ENCODE data around the gene PHF24.

PHF24 gene

DNA sequence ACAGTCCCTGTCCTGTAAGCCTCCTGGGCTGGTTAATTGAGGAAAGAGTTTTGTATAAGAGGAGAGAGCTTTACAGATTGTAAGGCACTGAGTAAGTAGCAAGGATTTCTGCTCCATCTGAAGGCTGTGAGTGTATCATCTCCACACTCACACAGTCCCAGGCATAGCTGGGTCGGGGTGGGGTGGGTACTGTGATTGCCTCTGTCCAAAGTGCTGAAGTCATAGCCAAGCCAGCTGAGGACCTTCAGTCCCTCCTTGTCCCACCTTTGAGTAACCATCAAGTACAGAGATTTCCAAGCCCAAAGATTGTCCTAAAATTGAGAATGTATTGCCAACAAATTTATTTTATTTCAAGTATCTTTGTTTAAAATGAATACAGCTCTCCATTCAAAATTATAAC, 26.0 kb downstream of the PHF24 start:
- no peak overlapping the region for H3K27ac ChIP-seq (ENCODE audit: low read length)
- H3K27me3 ChIP-seq (ENCODE audit: insufficient read depth, low read length): no peaks in the 10 kb centered on the region
- H3K9ac ChIP-seq (ENCODE audit: low read depth, low read length): no peak overlapping the region
- no peak overlapping the region for H3K4me3 ChIP-seq (ENCODE audit: low read length)
- H3K9me3 ChIP-seq (ENCODE audit: insufficient read depth, low read depth, low read length): no peaks in the 10 kb centered on the region
- no peaks in the 10 kb centered on the region for H3K4me1 ChIP-seq (ENCODE audit: insufficient read depth, low read length)
- no peaks in the 10 kb centered on the region for H3K36me3 ChIP-seq (ENCODE audit: insufficient read depth, low read depth, low read length)

DNA sequence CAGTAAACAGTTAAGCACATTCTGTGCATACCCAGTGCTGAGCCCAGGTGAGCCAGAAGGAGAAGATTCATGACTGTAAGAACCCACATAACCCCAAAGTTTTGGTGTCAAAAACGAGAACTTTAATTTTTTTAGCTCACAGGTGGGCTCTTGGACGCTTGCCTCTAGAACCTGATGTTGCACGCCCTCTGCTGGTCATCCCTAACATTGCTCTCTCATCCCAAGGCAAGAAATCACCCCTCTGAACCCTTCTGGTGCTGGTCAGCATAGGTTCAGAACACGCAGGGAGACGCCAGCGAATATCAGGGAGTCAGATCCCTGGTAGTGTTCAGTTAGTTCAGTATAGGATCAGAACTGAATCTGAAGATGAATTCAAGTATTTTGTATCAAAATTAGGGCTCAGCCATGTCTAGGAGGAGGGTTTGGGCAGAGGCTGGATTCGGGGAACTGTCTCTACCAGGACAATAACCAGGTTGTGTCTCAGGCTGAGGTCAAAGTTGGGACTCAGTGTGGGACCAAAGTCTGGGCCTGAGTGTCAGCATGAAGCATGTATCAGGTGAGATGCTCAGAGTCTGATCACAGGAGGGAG, 27.3 kb downstream of the PHF24 start:
- no peaks in the 10 kb centered on the region for H3K4me1 ChIP-seq (ENCODE audit: insufficient read depth, low read length)
- no peak overlapping the region for H3K4me3 ChIP-seq (ENCODE audit: low read length)
- no peaks in the 10 kb centered on the region for H3K36me3 ChIP-seq (ENCODE audit: insufficient read depth, low read depth, low read length)
- no peaks in the 10 kb centered on the region for H3K27me3 ChIP-seq (ENCODE audit: insufficient read depth, low read length)
- no peaks in the 10 kb centered on the region for H3K9me3 ChIP-seq (ENCODE audit: insufficient read depth, low read depth, low read length)
- H3K9ac ChIP-seq (ENCODE audit: low read depth, low read length): no peak overlapping the region
- H3K27ac ChIP-seq (ENCODE audit: low read length): no peak overlapping the region

DNA sequence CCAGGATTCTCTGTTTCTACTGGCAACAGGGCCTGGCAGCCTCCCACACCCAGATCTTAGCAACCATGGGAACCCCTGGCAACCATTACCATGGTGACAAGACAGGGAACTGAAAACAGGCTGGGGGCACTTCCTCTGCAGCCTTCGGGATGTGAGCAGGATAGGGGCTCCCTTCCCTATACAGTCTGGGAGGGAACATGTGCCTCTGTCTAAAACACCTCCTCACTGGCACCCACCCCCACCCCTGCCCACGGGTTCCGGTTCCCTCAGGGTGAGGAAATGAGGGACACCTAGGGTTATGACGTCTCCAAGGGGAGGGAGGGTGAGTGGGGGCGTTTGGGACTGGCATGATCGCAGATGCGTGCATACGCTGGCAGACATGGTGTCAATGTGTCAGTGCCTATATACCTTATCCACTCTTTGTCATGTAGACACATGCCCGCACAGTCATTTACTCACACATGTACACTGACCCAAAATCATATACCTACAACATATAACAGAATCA, 28.5 kb downstream of the PHF24 start:
- no peak overlapping the region for H3K4me3 ChIP-seq (ENCODE audit: low read length)
- H3K27ac ChIP-seq (ENCODE audit: low read length): no peak overlapping the region
- H3K9me3 ChIP-seq (ENCODE audit: insufficient read depth, low read depth, low read length): no peaks in the 10 kb centered on the region
- no peaks in the 10 kb centered on the region for H3K27me3 ChIP-seq (ENCODE audit: insufficient read depth, low read length)
- no peaks in the 10 kb centered on the region for H3K36me3 ChIP-seq (ENCODE audit: insufficient read depth, low read depth, low read length)
- H3K4me1 ChIP-seq (ENCODE audit: insufficient read depth, low read length): no peaks in the 10 kb centered on the region; the same call in 1 of the 2 replicates
- H3K9ac ChIP-seq (ENCODE audit: low read depth, low read length): no peak overlapping the region

DNA sequence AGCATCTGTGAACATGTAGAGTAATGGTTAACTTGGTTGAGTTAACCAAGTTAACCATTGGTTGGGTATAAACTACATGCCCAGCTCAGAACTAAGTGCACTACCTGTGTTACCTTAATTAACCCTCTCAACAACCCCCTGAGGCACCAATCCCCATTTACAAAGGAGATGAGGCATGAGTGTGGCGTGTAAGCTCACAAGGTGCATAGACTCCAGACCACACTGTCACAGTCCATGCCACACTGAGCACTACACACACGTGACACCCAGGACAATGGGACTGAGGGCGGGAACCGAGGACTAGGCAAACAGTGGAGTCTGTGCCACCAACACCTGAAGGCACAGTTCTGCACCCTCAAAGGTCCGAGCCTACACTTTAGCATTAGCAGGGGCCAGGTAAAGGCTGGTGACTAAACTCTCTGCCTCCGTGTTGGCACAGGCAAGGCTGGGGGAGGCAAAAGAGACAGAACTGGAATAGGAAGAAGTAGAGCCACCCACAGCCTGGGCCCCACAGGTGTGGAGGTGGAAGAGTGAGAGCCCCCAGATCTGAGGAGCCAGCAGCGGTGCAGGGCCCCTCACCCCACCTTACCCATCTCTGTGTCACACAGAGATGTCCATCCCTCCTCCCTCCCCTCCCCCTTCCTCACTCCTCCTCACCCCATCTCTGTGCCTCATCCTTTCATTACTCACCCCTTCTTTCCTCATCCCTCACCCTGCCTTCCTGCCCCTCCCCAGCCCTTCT, 29.2 kb downstream of the PHF24 start:
- Histone ChIP-seq H3K9me3 (ENCODE audit: insufficient read depth, low read depth, low read length) (no peaks in the 10 kb centered on the region), H3K27me3 (ENCODE audit: insufficient read depth, low read length) (no peaks in the 10 kb centered on the region), H3K9ac (ENCODE audit: low read depth, low read length) (no peak overlapping the region), H3K4me1 (ENCODE audit: insufficient read depth, low read length) (peaks cover 7% of the 10 kb centered on the region), H3K36me3 (ENCODE audit: insufficient read depth, low read depth, low read length) (no peaks in the 10 kb centered on the region), H3K27ac (ENCODE audit: low read length) (no peak overlapping the region), H3K4me3 (ENCODE audit: low read length) (no peak overlapping the region)

DNA sequence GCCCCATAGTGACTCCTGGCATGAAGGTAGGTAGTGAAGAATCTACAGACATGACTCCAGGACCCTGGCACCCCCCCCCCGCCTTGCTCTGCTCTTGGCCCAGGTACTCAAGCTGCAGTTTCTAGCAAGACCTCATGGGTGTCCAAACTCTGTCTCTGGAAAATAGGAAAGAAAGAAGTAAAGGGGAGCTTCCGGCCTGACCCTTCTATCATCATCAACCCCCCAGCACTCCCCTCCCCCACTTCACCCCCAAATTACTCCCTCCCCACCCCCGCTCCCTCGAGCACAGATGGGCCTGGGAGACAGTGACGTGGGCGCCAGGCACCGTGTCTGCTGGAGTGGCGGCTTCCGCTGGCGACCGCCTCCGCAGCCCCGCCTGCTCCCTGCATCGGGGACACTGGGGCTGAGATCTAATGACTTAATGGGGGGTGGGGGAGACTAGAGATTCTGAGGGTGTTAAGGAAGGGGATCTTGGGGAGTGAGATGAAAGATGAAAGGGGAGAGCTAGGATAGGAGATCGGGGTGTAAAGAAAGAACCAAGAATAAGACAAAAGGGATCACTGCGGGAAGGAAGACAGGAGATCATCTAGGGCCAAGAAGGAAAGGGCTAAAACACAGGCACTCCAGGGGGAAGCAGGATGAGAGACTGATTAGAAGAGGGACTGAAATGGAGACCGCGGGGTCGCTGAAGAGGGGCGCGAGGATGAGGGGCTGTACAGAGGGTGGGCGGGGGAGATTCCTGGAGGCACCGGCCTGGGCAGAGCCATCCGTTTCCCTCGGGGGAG, 30.3 kb downstream of the PHF24 start:
- H3K36me3 ChIP-seq (ENCODE audit: insufficient read depth, low read depth, low read length): peaks cover 10% of the 10 kb centered on the region; the same call in 1 of the 2 replicates
- peak overlapping the region; percentile 84; the same call in 1 of the 2 replicates for H3K9ac ChIP-seq (ENCODE audit: low read depth, low read length)
- H3K27ac ChIP-seq (ENCODE audit: low read length): peak overlapping the region; percentile 78
- peak overlapping the region; percentile 91 for H3K4me3 ChIP-seq (ENCODE audit: low read length)
- no peaks in the 10 kb centered on the region for H3K27me3 ChIP-seq (ENCODE audit: insufficient read depth, low read length)
- peaks cover 17% of the 10 kb centered on the region for H3K4me1 ChIP-seq (ENCODE audit: insufficient read depth, low read length)
- no peaks in the 10 kb centered on the region for H3K9me3 ChIP-seq (ENCODE audit: insufficient read depth, low read depth, low read length)

DNA sequence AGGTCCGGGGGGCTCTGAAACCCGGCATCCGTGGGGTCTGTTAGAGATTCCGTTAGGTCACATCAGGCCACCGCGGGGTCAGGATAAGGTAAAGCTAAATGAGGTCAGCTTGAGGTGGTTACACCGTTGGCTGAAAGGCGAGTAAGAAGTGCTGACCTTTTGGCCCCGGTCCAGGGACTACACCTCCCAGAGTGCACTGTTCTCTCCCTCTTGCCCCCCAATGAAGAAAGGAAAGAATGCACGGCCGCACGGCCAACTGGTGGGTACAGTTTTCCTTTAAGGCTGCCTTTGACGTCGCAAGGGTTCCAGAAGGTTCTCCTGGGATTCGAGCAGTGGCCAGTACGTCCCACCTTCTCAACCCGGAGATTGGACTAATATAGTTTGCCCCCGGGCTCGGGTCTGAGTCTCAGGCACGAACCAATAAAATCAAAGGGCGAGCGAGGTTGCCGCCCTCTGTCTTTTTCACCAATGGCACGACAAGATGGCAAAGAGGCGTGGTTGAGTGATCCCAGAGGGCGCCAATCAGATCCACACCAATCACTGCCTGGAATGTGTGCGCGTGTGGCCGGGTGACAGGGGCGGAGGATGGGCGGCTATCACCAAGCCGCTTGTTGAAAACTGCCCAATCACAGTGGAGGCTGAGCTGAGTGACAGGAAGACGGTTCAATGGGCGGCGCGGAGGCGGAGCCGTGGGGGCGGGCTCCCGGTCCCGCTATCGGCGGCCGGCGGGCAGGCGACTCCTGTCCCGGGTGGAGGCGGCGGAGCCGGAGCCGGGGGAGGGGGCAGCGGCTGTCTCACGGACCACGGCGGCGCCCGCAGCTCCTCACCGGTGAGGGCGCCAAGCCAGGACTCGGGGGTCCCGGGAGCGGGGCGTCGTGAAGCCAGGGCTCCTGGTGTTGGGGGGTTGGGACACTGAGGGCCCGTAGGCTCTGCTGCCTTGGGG, 31.2 kb downstream of the PHF24 start, which contains the start of gene DNAJB5:
Gene DNAJB5, plus strand, starts transcription at position 743 of the 943 bp plus-strand sequence. CDS start 886 bp downstream, outside the sequence.
- peaks cover 19% of the 10 kb centered on the region; the same call in 1 of the 2 replicates for H3K36me3 ChIP-seq (ENCODE audit: insufficient read depth, low read depth, low read length)
- H3K27ac ChIP-seq (ENCODE audit: low read length): peak within 1 kb of the TSS; percentile 97
- H3K4me3 ChIP-seq (ENCODE audit: low read length): peak within 1 kb of the TSS; percentile 91
- no peaks in the 10 kb centered on the region for H3K9me3 ChIP-seq (ENCODE audit: insufficient read depth, low read depth, low read length)
- H3K4me1 ChIP-seq (ENCODE audit: insufficient read depth, low read length): peaks cover 25% of the 10 kb centered on the region
- H3K27me3 ChIP-seq (ENCODE audit: insufficient read depth, low read length): no peaks in the 10 kb centered on the region
- peak within 1 kb of the TSS; percentile 90 for H3K9ac ChIP-seq (ENCODE audit: low read depth, low read length)

DNA sequence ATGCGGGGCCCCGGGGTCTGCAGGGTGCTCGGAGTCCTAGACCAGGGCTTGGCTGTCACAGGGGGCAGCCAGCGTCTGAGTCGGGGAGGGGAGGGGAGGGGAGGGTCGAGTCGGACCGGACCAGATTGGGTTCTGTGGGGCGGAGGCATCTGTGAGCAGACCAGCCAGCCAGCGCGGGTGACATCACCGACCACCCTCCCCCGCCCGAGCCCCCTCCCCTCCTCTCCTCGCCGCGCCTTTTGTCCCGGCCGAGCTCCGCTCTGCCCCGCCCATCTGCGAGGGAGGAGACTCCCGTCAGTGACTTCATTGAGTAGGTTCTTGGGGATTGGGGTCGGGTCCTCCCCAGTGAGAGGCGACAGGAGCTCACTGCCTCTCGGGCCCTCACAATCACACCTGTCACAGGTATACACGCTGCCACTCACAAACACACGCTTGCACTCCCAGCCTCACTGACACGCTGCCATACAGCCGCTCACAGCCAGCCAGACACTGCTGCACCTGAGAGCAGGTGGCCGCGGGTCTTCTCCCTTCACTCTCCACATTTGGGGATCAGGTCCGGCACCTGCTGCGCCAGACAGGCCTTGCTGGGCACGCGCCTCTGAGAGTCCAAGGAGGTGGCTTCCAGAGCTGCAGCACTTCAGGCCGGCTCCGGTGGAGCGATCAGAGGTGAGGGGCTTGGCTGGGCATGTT, 32.0 kb downstream of the PHF24 start:
- H3K27ac ChIP-seq (ENCODE audit: low read length): peak overlapping the region; percentile 97
- H3K36me3 ChIP-seq (ENCODE audit: insufficient read depth, low read depth, low read length): peaks cover 26% of the 10 kb centered on the region
- H3K9me3 ChIP-seq (ENCODE audit: insufficient read depth, low read depth, low read length): no peaks in the 10 kb centered on the region
- H3K4me3 ChIP-seq (ENCODE audit: low read length): peak overlapping the region; percentile 83
- H3K27me3 ChIP-seq (ENCODE audit: insufficient read depth, low read length): no peaks in the 10 kb centered on the region
- peak overlapping the region; percentile 90 for H3K9ac ChIP-seq (ENCODE audit: low read depth, low read length)
- H3K4me1 ChIP-seq (ENCODE audit: insufficient read depth, low read length): peaks cover 26% of the 10 kb centered on the region

DNA sequence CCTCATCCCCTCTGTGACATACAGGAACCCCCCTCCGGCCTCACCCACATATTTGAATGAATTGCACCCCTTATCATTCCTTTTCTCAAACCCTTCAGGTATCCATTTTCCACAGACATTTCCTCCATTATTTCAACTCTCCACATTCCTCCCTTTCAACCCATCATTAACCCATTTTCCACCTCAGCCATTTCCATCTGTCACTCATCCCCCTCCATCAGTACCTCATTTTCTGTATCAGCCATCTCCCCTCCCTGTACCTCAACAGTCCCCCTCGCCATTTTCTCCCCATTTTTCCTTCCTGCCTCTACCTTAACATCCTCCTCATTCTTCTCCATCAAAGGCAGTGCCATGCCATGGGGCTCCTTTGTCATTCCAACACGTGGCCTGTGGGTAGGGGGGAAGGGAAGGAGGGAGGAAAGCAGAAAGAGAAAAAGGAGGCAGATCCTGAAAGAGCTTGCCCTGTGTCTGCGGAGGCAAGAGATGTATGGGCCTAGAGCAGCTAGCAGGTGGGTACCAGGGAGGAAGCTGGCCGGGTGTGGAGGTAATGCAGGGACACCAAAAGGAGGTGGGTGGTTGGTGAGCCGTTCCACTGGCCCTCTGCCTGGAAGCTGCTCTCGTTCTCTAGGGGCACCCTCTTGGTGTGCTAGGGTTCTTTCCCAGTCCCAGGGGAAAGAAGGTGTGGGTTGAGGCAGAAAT, 33.0 kb downstream of the PHF24 start:
- Histone ChIP-seq H3K4me3 (ENCODE audit: low read length) (peak overlapping the region; percentile 83), H3K4me1 (ENCODE audit: insufficient read depth, low read length) (peaks cover 26% of the 10 kb centered on the region), H3K27me3 (ENCODE audit: insufficient read depth, low read length) (no peaks in the 10 kb centered on the region), H3K27ac (ENCODE audit: low read length) (peak overlapping the region; percentile 97), H3K9ac (ENCODE audit: low read depth, low read length) (peak overlapping the region; percentile 90), H3K36me3 (ENCODE audit: insufficient read depth, low read depth, low read length) (peaks cover 36% of the 10 kb centered on the region), H3K9me3 (ENCODE audit: insufficient read depth, low read depth, low read length) (no peaks in the 10 kb centered on the region)

DNA sequence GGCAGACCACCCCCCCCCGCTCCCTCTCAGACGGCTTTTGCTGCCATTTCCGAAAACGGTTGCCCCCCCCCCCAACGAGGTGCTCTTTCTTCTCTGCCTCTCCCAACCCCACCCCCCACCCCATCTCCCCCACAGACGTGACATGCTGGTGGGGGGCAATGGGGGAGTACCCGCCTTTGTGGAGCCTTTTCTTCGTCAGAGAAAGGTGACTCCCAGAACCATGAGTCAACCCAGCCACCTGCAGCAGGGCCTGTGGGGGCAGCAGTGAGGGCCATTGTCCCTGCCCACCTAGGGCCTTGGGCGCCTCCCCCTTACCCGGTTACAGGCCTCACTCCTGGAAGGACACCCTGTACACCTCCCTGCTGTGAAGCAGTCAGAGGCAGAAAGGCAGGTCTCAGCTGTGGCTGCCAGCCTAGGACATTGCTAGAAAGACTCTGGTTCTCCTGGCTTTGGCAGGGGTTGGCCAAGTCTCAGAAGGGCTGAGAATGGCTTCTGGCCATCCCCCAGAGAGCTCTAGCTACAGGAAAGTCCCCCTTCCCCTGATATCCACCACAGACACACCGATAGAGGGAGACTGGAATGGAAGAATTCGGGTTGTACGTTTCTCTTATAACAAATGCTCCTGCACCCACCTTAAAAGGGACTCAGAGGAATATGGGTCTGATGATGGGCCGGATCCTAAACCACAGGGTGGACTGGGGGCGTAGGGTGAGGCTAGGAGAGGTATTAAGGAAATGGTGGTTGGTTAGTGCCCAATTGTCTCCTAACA, 33.7 kb downstream of the PHF24 start:
- H3K4me1 ChIP-seq (ENCODE audit: insufficient read depth, low read length): peaks cover 26% of the 10 kb centered on the region
- H3K36me3 ChIP-seq (ENCODE audit: insufficient read depth, low read depth, low read length): peaks cover 43% of the 10 kb centered on the region
- peak overlapping the region; percentile 97 for H3K27ac ChIP-seq (ENCODE audit: low read length)
- peak overlapping the region; percentile 83 for H3K4me3 ChIP-seq (ENCODE audit: low read length)
- peak overlapping the region; percentile 90; the same call in 1 of the 2 replicates for H3K9ac ChIP-seq (ENCODE audit: low read depth, low read length)
- H3K27me3 ChIP-seq (ENCODE audit: insufficient read depth, low read length): no peaks in the 10 kb centered on the region
- H3K9me3 ChIP-seq (ENCODE audit: insufficient read depth, low read depth, low read length): no peaks in the 10 kb centered on the region

Measured in iPS-20b (cell line).